ENCODE results near the gene APLP2. TPM values are rescaled to one million over a fixed set of nuclear protein-coding genes. Genes with fewer than 3 reads are reported as not detected.
A peak's percentile ranks its signal among the peaks of the same experiment; 100 is the strongest.

The APLP2 gene
- total and polyA plus RNA-seq, 8 donors: 41.1 to 563 (median 147) TPM

GRCh38 chr11:130062026-130062425 lies 7.7 kb upstream of the APLP2 start:
- DNase-seq: peak in 1 of 2 donors; percentile 46
- Histone ChIP-seq H3K27me3 (peaks cover 0 to 3% (median 0%) of the 10 kb centered on the region in 3 donors), H3K4me1 (peaks cover 0 to 10% (median 0%) of the 10 kb centered on the region in 4 donors), H3K36me3 (no peaks in the 10 kb centered on the region), H3K9me3 (no peaks in the 10 kb centered on the region), H3K4me3 (no peak overlapping the region), H3K27ac (no peak overlapping the region)
- 30 to 63% (median 32%) methylated on average over 4 of the region's 4 CpGs for WGBS, 5 donors
- TF ChIP-seq POLR2A (IDR thresholded peaks at IDR 0.05): no peak
- no peak for TF ChIP-seq POLR2AphosphoS5 (IDR thresholded peaks at IDR 0.05)
- TF ChIP-seq EP300 (IDR thresholded peaks at IDR 0.05): no peak
- TF ChIP-seq, protein P1, sequence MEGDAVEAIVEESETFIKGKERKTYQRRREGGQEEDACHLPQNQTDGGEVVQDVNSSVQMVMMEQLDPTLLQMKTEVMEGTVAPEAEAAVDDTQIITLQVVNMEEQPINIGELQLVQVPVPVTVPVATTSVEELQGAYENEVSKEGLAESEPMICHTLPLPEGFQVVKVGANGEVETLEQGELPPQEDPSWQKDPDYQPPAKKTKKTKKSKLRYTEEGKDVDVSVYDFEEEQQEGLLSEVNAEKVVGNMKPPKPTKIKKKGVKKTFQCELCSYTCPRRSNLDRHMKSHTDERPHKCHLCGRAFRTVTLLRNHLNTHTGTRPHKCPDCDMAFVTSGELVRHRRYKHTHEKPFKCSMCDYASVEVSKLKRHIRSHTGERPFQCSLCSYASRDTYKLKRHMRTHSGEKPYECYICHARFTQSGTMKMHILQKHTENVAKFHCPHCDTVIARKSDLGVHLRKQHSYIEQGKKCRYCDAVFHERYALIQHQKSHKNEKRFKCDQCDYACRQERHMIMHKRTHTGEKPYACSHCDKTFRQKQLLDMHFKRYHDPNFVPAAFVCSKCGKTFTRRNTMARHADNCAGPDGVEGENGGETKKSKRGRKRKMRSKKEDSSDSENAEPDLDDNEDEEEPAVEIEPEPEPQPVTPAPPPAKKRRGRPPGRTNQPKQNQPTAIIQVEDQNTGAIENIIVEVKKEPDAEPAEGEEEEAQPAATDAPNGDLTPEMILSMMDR (IDR thresholded peaks at IDR 0.05): no peak
- intact Hi-C loops (cut with DNase I; ENCODE audit: low total_unique reads): no loop called here

DNA sequence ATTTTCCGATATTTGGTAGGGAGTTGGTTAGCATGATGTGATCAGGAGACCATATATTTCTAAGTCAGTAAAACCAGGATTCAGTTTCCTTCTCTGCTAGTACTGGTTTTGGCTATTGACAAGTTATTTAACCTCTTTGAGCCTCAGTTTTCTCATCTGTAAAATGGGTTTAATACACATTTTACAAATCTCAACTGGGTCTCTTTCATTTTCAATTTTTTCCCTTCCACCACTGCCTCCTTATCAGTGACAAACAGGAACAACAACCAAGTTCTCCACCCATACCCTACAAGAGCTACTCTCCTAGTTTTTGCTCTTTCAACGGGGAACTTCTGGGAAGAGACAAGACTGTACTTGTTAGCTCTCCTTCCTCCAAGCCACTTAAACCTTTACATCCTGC lies 6.2 kb upstream of the APLP2 start:
- Histone ChIP-seq H3K4me1 (peaks cover 3 to 16% (median 4%) of the 10 kb centered on the region in 4 donors), H3K9me3 (no peaks in the 10 kb centered on the region), H3K36me3 (no peaks in the 10 kb centered on the region), H3K27ac (no peak overlapping the region), H3K27me3 (peaks cover 0 to 3% (median 0%) of the 10 kb centered on the region in 3 donors), H3K4me3 (no peak overlapping the region)
- WGBS, 5 donors: 67 to 78% (median 75%) methylated on average over 2 of the region's 2 CpGs
- TF ChIP-seq POLR2AphosphoS5 (IDR thresholded peaks at IDR 0.05) (no peak), EP300 (IDR thresholded peaks at IDR 0.05) (no peak), POLR2A (IDR thresholded peaks at IDR 0.05) (no peak)
- TF ChIP-seq, protein P1 (IDR thresholded peaks at IDR 0.05): no peak
- intact Hi-C loops (cut with DNase I; ENCODE audit: low total_unique reads): no loop called here
- no peak for DNase-seq

DNA sequence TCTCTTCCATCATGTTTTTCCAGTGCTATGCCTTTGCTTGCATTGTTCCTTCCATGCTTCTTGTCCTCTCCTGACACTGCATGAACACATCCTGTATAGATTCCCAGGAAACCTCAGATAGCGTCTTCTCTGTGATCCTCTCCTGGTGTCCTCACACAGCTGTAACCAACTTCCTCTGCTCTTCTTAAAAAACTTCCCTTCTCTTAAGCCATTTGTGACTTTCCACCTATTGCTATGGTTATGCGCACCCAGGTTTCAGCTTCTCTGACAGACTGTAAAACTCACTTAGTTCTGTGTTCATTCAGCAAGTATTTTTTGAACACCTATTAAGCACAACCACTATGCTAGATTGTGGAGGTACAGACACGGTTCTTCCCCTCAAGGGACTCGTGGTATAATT lies 5.1 kb upstream of the APLP2 start:
- Histone ChIP-seq H3K27ac (no peak overlapping the region), H3K36me3 (no peaks in the 10 kb centered on the region), H3K4me1 (peaks cover 7 to 19% (median 11%) of the 10 kb centered on the region in 4 donors), H3K9me3 (no peaks in the 10 kb centered on the region), H3K4me3 (no peak overlapping the region), H3K27me3 (no peaks in the 10 kb centered on the region)
- intact Hi-C loops (cut with DNase I; ENCODE audit: low total_unique reads): no loop called here
- TF ChIP-seq EP300 (IDR thresholded peaks at IDR 0.05) (no peak), POLR2A (IDR thresholded peaks at IDR 0.05) (no peak), POLR2AphosphoS5 (IDR thresholded peaks at IDR 0.05) (no peak)
- TF ChIP-seq, protein P1 (IDR thresholded peaks at IDR 0.05): no peak
- DNase-seq: no peak
- WGBS, 5 donors: 61 to 85% (median 78%) methylated on average over 3 to 4 of the region's 4 CpGs

DNA sequence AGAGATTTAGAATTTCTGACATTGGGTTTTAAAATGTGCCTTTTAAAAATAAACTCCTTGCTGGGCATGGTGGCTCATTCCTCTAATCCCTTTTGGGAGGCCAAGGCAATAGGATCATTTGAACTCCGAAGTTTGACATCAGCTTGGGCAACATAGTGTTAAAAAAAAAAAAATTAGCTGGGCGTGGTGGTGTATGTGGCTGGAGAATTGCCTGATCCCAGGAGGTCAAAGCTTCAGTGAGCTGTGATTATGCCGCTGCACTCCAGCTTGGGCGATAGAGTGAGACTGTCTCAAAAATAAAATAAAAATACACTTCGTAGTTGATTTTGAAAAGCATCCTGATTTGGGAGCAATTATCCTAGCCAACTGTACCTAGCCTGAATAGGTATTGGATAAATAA lies 3.4 kb upstream of the APLP2 start:
- no peak overlapping the region for H3K4me3 ChIP-seq
- H3K4me1 ChIP-seq: peaks cover 9 to 24% (median 17%) of the 10 kb centered on the region in 4 donors
- H3K27ac ChIP-seq: no peak overlapping the region
- H3K27me3 ChIP-seq: no peaks in the 10 kb centered on the region
- H3K36me3 ChIP-seq: no peaks in the 10 kb centered on the region
- no peaks in the 10 kb centered on the region for H3K9me3 ChIP-seq
- 24 to 53% (median 33%) methylated on average over 5 of the region's 5 CpGs for WGBS, 5 donors
- intact Hi-C loops (cut with DNase I; ENCODE audit: low total_unique reads): no loop called here
- TF ChIP-seq POLR2A (IDR thresholded peaks at IDR 0.05) (no peak), EP300 (IDR thresholded peaks at IDR 0.05) (no peak), POLR2AphosphoS5 (IDR thresholded peaks at IDR 0.05) (no peak)
- TF ChIP-seq, protein P1 (IDR thresholded peaks at IDR 0.05): no peak
- DNase-seq: peak in 1 of 2 donors; percentile 39
